HG03520 (cell line): ENCODE measurements around the gene TTC7B.

Source experiments
- ATAC-seq: cut with Tn5 transposase; IDR thresholded peaks from one replicate; pipeline ENCODE4 v1.9.1; 2021; ENCODE audit warnings: mild to moderate bottlenecking, moderate library complexity; ENCODE audit not compliant: unreplicated experiment

Gene TTC7B

DNA sequence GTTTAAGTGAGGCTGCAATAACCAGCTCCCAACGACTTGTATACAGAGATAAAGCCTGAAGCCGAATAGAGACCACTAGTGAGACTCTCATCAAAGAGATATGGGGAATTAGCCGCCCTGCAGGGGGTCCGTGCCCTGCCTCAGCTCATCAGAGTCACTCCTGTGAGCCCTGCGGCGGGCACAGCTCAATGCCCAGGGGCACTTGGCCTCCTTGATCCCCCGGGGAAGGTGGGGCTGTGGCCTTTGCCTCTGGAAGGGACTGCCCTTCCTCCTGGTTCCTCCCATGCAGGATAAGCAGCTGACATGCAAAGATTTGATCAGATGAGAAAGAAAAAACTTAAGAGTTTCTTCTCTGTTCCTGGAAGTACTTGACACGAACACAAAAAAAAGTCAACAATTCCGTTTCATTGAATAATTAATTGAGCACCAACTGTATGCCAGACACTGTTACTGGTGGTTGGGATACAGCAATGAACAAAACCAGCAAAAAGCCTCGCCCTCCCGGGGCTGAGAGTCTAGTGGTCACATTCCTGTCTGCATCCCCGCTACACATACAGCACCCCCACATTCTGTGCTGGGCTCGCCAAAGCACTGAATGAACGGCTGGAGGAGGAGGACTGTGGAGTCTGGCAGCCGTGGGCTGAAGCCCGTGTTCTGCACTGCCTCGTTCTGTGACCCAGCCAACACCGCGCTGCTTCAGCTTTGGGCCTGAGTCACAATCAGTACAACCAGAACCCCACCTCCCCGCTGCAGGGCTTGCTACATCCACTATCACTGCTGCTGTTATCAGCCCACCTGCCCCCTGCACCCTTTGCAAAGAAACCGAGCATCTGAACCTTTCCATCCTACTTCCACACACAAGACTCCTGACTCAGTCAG, 10.3 kb downstream of the TTC7B start:
- ATAC-seq = no peak

DNA sequence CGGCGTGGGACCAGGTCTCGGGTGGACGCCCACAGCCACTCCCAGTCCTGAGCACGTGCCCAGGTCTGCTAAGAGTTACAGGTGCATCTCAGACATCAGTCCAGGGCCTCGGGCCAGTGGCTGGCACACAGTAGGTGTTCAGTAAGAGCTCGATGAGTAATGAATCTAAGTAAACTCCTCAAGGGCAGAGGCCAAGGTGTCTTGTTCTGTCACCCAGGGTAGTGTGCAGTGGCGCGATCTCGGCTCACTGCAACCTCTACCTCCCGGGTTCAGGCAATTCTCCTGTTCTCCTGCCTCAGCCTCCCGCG, 11.2 kb downstream of the TTC7B start:
- ATAC-seq = no peak

DNA sequence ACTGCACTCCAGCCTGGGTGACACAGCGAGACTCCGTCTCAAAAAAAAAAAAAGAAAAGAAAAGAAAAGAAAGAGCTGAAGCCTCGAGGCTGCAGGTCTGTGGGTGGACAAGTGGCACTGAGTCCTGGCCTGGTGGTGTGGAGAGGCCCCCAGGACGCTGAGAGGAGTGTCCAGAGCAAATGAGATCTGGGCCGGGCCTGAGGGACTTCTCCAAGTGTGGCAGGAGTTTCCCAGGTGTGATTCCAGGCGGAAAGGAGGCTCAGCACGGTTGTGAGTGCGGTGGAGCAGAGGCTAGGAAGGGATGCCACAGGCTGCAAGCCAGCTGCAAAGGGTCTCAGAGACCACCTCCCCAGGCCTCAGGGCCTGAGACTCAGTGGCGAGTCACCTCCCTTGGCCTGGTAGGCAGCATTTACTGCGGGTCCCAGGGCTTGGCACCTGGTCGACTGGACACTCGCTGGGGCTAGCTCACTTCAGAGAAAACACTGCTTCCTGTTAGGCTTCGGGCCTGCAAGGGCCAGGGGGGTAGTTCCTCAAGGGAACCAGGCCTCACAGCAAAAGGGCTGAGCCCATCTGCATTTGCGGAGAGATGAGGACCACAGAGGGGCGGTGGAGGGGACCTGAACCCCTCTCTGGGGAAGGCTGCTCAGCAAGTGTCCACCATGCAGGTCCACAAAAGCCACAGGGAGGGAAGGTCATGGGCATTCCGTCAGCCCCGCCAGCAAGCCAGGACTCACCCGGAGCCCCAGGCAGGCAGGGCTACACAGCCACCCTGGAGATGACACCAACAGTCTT, 11.7 kb downstream of the TTC7B start:
- no peak for ATAC-seq

DNA sequence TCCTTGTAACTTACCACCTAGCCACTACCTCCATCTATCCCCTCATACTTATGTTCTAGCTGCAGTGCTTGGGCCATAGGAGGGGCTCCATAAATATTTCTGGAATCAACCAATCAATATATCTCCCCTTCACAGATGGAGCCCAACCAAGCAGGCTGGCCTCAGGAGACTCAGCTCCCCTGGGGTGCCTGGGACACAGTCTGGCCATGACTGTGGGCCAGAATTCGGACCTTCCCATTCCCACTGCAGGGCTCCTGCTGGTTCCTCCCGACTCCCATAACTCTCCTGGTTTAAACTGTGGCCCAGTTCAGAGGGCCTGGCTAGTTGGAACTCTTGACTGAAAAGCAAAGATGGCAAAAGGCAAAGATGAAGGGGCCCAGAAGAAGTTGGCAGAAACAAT, 13.0 kb downstream of the TTC7B start:
- ATAC-seq = no peak

DNA sequence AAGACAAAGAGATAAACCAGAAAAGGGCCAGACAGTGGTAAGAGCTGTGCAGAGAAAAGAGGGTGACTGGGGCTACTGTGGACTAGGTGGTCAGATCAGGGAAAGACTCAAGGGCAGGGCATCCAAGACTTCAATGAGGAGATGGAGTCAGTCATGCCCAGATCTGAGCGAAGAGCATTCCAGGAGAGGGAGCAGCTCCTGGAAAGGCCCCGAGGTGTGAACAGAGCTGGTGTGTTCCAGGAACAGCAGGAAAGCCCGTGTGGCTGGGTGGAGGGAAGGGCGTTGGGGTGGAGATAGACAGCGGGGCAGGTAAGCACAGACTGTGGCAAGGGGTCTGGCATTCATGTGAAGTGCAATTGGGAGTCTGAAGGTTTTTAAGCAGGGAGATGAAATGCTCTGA, 16.8 kb downstream of the TTC7B start:
- ATAC-seq = no peak

DNA sequence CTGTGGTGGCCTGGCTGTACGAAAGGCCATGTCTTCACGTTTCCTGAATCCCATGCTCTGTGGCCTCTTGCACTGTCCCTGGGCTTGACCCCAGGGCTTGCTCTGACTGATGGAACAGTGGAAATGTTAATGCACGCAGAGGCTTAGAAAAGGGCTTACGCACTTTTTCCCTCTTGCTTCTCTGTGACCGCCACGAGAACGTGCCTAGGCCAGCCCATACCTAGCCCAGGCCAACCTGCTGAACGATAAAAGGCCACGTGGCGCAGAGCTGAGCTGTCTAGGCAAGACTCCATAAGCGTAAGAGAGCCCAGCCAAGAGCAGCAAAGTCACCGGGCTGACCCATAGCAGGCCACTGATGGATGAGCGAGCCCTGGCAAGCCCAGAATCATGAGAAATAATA, 18.3 kb downstream of the TTC7B start:
- ATAC-seq = no peak

DNA sequence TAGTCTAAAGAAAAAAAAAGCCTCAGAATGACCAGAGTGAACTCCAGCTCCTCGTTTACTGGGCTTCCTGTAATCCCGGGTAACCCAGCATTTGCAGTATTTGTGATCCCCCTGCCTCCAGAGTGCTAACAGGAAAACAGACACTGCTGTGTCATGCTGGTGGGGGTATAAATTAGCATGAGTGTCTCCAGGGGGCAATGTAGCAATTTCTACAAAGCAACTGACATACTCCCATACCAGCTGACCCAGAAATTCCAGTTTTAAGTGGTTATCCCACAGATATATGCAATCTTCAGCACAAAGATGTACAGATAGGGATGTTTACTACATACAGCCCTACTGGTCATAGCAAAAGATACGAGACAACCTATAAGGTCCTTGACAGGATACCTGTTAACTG, 18.8 kb downstream of the TTC7B start:
- no peak for ATAC-seq

DNA sequence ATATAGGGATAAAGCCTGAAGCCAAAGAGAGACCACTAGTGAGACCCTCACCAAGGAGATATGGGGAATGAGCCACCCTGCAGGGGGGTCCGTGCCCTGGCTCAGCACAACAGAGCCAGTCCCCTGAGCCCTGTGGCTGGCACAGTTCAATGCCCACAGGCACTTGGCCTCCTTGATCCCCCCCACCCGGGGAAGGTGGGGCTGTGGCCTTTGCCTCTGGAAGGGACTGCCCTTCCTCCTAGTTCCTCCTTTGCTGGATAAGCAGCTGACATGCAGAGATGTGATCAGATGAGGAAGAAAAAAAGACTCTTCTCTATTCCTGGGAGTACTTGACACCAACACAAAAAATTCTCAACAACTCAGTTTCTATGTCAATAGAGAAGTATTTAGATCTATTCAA, 19.9 kb downstream of the TTC7B start:
- ATAC-seq = no peak

DNA sequence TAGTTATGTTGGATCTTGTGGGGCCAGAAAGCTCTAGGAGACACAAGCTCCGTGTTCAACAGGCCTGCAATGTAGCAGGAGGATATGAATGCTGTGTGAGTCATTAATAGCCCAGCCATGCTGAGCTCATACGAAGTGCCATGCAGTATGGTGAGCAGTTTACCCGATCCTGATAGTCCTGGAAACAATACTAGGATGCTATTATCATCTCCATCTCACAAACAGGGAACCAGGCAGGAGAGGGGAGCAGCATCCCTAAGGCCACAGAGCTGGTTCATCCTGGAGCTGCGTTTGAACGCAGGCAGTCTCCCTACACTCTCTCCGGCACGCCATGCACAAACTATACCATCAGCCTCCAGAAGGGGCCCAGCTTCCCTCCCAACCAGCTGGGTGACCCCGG, 20.5 kb downstream of the TTC7B start:
- ATAC-seq = no peak

DNA sequence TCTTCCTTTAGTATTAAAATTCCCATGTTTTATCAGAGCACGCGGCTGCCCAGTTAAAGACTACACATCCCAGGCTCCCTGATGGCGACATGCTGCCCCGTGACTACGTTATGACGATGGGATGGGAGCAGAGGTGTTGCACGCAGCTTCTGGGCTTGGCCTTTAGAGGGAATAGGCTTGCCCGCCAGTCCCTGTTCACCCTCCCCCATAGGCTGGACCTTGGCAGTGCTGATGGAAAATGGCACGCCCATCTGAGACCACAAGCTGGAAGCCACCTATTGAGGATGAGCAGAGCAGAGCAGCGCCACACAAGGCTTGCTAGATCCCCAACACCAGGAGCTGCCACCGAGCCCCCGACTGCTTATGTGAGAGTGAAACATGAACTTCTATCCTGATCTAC, 24.7 kb downstream of the TTC7B start:
- ATAC-seq = no peak

DNA sequence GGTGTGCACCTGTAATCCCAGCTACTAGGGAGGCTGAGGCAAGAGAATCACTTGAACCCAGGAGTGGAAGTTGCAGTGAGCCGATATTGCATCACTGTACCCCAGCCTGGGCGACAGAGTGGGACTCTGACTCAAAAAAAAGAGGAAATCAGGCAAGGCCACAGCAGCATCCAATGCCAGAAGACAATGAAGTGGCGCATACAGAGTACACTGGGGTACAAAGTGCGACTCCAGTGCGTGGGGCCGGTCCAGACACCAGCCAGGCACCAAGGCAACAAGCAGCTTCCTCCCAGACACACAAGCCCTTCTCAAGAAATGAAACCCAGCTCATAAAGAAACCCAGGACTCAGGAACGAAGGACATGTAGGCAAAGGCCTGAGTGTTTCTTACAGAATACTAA, 28.2 kb downstream of the TTC7B start:
- no peak for ATAC-seq

DNA sequence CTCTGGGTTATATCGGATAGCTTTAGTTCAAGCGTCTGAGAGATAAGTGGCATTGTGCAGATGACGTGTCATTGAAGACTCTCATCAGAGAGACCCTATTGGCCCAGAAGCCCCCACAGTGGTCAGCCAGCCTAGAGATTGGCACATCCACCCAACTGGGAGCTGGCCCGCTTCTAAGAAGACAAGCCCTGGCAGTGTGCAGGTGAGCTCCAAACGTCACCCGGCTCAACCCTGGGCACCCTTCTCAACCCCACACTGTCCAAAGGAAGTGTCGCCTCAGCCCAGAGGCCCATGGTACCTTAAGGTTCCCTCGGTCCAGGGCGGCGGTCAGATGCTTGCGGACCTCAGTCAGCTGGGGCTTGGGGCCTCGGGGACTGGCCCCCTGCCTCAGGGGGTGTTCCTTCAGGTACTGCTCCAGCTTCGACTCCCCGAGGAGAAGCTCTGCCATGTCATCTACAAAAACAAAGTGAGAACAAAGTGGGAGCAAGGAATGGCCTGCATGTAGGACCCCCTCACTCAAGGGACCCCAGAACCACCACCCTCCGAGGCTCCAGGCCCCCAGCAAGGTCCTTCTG, 30.3 kb downstream of the TTC7B start:
- ATAC-seq = no peak

DNA sequence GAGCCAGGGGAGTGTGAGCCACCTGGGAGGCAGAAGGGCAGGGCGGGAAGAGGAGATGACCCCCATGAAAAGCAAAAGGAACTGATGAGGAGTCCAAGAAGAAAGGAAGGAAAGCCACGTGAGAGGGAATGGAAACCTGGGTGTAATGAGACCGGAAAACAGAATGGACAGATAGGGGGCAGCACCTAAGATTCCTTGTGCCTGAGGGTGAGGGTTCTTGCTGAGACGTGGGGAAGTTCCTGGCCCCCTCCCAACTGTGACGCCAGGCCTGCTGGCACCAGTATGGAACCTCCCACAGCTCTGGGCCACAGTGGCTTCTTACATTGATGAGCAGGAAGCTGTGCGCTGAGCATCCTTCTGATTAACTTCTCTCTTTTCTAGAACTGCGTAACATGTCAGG, 30.8 kb downstream of the TTC7B start:
- ATAC-seq = no peak

DNA sequence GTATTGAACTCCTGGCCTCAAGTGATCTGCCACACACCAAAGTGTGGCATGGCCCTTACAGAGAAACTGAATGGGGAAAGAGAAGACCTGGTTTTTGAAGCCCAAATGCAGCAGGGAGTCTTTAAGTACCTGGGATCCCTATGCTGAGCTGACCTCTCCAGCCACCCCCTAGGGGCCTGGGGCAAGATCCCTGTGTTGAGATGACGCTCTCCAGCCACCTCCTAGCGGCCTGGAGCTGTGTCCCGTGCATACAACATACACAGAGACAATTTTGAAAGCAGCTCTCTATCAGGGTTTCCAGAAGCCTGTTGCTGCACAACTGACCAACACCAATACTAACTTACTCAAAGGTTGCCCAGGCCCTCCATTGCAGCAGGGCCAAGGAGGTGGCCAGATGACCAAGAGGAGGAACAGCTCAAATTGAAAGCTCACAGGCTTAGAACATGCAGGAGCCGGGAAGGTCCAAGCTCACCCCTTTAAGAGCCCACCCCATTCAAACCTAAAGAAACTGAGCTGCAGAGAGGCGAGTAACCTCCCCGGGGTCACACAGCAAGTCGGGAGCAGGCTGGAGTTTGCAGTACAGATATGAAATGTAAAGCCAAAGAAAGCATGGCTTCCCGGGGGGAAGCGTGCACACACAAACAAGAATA, 31.5 kb downstream of the TTC7B start:
- no peak for ATAC-seq

DNA sequence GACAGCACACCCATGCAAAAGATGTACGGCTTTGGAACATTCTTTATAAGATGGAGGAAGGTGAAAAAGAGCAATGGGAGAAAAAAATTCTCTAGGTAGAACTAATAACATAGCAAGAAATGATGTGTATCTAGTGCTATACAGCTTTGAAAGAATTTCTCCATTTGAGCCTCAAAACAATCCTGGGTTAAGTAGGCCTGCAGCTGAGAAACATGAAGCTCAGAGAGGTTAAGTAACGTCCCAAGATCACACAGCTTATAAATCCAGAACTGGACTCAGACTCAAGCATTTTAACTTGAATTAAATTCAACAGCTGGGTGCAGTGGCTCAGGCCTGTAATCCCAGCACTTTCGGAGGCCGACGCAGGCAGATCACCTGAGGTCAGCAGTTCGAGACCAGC, 32.9 kb downstream of the TTC7B start:
- no peak for ATAC-seq

DNA sequence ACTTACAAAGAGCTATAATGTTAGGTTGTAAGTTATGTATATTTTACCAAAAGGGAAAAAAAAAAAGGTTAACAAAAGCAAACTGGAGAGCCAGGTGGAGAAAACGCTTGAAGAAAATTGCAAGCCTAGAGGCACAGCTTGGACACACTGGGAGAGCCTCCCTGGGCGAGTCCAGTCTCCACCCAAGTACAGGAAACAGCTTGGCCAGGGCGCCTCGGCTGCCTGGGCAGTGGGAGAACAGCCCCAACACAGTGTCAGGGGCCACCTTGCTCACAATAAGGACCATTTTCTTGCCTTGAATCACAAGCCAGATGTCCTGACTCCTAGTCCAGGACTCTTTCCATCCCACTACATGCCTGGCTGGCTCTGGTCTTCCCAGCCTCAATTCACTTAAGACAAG, 33.3 kb downstream of the TTC7B start:
- ATAC-seq = no peak

DNA sequence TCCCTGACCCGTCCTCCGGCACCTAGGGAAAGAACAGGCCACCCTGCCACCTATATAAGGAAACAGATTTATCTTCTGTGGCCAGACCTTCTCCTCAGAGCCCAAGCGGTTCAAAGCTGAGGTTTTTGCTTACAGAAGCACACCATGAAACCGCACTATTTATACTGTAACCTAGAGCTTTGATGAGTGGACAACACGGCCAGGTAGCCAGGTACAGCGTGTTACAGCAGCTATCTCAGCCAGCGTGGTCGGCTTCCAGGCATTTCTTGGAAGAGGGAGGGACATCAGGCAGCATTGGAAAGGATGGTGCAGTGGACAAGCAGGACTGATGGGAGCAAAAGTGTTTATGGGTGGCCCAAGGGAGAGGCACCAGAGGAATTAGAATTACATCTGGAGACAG, 34.4 kb downstream of the TTC7B start:
- no peak for ATAC-seq

DNA sequence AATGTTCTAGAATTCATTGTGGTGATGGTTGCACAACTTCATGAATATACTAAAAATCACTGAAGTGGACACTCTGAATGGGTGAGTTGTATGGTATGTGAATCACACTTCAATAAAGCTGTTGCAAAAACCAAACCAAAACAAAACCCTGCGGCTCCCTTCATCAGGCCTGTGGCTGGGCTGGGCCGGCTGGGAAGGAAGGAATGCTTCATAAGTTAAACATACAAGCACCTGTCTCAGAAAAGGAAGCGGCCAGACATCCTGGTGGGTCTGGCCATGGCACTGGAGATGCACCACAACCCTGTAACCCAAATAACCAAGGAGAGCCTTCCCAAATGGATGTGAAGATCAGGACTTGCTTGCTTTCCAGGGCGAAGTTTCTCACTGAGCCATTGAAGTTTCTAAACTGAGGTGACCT, 34.9 kb downstream of the TTC7B start:
- ATAC-seq = no peak

DNA sequence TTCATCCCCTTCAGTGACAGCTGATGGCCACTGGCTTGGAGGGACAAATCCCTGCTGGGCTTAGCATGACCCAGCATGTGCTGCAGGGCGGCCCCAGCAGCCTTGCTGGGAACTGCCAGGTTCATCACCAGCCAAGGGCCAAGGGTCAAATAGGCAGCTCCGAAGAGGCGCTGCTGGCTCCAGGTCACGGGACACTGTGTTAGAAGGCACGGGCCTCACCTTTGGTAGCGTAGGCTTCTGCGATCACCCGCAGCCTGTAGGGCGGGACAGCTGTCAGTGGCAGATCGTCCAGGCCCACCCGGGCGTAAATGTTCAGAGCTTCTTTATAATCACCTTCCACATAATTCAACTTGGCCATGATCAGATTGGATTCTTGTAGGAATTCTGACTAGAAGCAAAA, 35.7 kb downstream of the TTC7B start:
- no peak for ATAC-seq

DNA sequence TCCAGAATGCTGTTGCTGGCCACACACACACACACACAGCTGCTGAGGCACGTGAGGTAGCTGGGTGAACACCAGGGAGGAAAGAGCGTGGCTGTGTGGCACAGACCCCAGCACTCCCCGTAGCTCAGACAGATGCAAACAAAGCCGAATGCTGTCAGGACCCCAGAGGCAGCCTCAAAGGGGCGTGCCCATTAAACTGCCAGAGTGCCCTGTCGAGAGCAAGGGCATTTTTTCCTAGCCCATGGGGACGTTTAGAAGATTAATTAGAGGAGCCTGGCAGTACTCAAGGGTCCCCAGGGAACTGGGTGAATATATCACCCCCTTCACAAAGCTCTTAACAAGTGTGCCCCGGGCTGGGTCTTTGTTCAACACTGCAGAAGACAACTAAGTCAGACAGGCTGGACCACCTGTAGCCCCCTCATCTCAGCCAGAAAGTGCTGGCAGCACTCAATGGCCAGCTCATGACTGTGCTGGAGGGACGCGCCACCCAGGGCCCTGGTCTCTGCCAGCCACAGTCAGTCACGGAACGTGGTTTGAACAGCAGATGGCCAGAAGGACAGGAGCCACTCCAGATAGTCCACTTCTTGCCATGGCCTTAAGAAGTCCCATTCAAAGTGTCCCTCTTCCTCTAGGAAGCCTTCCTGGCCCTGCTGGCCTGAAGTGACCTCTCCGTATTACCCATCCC, 37.5 kb downstream of the TTC7B start:
- no peak for ATAC-seq

DNA sequence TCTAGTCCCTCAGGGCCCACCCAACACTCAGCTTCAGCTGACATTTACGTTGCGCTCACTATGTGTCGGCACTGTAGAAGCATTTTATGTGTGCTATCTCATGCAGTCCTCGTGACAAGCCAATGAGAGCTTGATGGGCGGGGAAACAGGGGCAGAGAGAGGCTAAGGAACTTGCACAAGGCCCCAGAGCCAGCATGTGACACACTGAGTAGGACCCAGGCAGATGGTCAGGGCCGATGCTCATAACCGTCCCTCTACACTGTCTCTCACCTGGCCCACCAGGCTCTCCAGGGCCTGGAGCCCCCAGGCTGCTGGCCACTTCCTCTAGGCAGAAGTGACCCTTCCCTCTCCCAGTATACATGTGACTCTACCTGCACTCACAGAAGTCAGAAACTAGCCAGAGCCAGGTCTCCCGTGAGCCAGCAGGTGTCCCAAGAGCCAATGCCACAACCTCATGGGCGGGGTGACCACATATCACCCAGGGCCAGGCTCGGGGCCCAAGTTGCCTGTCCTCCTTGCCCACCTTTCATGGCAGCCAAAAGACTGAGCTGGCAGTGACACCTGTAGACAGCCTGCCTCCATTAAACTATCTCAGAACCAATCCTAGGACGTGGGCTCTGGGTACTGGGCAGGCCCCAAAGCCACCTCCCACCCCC, 38.3 kb downstream of the TTC7B start:
- ATAC-seq = no peak
